GM18519 (cell line): ENCODE results near the gene BNC2.

Experiments
- ATAC-seq: cut with Tn5 transposase; IDR thresholded peaks from one replicate; pipeline ENCODE4 v1.9.1; 2021; ENCODE audit warnings: mild to moderate bottlenecking, moderate library complexity; ENCODE audit not compliant: unreplicated experiment, low FRiP score

BNC2 gene

DNA sequence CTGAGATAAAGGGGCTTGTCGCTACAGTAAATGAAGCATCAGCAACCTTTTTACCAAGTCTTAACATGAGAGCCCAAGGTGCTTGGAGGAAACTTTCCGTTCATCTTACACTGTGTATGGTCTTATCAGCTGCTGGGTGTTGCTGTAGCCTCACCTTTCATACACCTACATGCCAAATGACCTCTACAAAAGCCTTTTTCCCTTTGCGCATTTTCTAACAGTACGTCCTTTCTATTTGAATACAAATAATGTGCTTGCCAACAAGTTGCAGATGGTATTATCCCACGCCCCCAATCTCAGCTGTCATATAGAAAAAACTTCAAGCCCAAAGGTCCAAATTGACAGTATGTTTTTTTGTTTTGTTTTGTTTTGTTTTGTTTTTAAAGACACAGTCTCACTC lies 96.9 kb downstream of the BNC2 start:
- no peak for ATAC-seq

GRCh38 chr9:16773116-16773515 lies 97.4 kb downstream of the BNC2 start:
- no peak for ATAC-seq

DNA sequence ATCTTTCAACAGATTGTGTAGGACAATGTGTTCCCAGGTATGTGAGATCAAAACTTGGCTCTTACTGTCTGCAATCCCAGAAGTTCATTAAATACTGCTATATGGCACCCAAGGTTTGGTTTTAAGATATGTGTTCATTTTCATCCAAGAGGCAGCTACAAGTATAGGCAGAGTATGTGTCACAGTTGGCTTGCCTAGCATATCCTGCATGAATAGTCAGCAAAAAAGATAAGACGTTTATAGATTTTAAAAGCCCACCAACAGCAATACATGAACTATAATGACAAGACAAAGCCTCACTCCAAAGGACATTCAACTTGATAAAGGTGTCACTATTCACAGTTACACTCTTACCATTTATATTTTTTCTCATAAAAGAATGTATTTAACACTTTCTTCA lies 99.1 kb downstream of the BNC2 start:
- no peak for ATAC-seq

GRCh38 chr9:16769291-16769690 lies 101.2 kb downstream of the BNC2 start:
- no peak for ATAC-seq

- no peak for ATAC-seq
Measured at GRCh38 chr9:16768816-16769215, 101.7 kb downstream of the BNC2 start.

DNA sequence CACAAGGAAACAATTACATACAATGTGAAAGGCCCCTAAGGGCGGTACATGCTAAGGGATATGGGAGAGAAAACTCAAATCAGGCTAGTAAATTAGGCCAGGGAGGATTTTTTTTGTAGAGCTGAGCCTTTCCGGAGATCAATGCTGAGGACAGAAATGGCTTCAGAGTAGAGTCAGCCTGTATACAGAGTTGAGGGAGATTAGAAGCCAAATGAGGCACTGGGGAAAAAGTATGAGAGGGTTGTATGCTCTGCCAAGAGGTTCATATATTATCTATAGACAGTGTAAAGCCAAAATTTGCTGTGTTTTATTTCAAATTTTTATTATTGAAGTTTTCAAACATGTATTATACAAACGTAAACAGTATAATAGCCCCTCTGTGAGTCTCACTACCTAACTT lies 103.1 kb downstream of the BNC2 start:
- ATAC-seq, result no peak

GRCh38 chr9:16763946-16764345 lies 106.5 kb downstream of the BNC2 start:
- no peak for ATAC-seq

DNA sequence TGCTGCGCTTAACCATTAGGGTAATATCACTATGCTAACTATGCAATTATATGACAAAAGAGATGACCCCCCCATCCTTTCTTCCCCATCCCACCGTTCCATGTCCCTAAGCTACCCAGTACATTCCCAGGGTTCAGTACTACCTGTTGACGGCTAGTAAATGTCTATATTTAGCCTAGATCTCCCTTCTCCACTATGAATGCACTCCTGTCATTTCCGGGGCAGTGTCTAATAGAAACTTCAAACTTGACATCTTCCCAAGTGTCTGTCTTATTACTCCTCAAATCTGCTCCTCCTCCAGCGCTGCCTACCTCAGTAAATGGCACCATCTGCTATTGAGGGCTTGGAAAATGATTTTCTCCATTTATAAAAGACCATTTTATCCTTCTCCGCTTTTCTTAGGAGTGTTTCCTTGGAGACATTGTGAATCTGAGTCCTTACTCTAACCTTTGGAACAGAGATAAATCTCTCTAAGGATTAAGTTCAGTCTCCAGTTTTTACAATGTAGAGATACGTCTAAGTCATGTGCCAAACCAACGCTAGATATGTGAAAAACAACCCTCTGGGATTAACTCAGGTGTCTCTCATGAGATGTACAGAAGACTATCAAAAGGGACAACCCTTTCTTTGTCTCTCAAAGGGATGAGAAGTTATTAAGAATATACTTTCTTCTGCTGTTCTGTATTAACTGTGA lies 114.9 kb downstream of the BNC2 start:
- no peak for ATAC-seq

DNA sequence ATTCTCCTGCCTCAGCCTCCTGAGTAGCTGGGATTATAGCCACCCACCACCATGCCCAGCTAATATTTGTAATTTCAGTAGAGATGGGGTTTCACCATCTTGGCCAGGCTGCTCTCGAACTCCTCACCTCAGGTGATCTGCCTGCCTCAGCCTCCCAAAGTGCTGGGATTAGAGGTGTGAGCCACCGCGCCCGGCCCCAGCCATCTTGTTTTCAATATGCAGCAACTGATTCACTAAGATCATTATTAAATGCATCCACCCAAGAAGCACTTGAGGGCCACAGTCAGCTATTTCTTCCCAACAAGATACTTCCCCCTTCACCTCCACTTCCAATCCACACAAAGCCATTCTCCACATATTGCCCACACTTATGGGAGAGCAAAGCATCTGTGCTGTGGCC lies 115.8 kb downstream of the BNC2 start:
- ATAC-seq, result no peak

GRCh38 chr9:16753256-16753655 lies 117.2 kb downstream of the BNC2 start:
- ATAC-seq, result no peak

- ATAC-seq, result no peak
Measured at GRCh38 chr9:16752601-16753000, 117.9 kb downstream of the BNC2 start.

DNA sequence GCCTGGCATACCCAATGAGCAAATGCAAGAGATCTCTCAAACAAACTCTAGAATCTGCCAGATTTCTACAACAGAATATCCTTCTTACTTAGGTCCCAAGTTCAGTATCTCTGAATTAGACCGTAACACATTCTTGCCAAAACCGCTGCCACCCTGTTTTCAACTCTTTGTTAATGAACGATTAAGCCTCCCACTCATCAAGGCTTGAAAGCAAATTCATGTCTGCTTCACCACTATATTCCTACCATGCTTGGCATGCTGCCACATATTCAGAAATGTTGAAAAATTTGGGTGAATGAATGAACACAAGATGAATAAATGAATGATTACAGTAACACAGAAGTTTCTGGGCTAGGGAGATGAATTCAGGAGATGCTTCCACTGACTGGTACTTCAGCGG lies 119.9 kb downstream of the BNC2 start:
- ATAC-seq, result no peak

GRCh38 chr9:16745359-16745758 lies 125.1 kb downstream of the BNC2 start:
- ATAC-seq, result no peak

DNA sequence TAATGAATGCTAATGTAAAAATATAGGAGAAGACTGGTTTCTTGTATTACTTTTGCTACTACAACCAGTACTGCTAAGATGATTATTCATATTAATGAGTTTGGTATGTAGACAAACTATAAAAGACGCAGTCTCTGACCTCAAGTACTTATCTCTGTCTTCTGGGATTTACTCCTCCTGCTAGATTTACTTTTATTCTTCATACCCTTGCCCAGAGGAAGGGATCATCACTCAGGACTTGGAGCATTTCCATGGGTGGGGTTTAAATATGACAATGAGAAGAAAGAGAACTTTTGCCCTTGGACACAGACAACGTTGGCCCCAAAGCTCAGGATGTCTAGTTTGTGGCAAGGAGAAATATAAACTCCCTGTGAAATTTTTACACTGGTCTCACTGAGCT lies 126.1 kb downstream of the BNC2 start:
- ATAC-seq, result no peak

DNA sequence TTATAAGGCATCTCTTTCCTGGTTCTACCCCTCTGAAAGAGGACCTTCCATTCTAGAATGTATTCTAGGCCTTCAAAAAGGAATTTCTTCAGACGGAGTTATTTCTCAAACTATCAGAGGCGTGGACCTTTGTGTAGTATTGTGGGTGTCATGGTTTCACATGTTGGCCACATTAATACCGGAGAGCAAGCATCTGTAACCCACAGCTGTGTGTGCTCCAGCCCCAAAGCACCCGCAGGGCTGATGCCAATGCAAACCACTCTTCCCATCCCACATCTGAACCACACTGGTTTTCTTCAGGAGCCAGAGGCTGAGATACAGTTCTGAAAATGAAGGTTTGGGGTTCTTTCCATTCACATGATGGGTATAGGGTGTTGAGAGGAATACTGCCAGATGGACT lies 127.1 kb downstream of the BNC2 start:
- ATAC-seq, result no peak

GRCh38 chr9:16735001-16735400 lies 135.5 kb downstream of the BNC2 start:
- no peak for ATAC-seq

GRCh38 chr9:16732546-16732945 lies 137.9 kb downstream of the BNC2 start:
- ATAC-seq, result no peak

GRCh38 chr9:16730162-16730561 lies 140.3 kb downstream of the BNC2 start:
- ATAC-seq, result no peak

- no peak for ATAC-seq
Measured at GRCh38 chr9:16729651-16730050, 140.8 kb downstream of the BNC2 start.

- no peak for ATAC-seq
Measured at GRCh38 chr9:16728137-16728508, 142.3 kb downstream of the BNC2 start.

DNA sequence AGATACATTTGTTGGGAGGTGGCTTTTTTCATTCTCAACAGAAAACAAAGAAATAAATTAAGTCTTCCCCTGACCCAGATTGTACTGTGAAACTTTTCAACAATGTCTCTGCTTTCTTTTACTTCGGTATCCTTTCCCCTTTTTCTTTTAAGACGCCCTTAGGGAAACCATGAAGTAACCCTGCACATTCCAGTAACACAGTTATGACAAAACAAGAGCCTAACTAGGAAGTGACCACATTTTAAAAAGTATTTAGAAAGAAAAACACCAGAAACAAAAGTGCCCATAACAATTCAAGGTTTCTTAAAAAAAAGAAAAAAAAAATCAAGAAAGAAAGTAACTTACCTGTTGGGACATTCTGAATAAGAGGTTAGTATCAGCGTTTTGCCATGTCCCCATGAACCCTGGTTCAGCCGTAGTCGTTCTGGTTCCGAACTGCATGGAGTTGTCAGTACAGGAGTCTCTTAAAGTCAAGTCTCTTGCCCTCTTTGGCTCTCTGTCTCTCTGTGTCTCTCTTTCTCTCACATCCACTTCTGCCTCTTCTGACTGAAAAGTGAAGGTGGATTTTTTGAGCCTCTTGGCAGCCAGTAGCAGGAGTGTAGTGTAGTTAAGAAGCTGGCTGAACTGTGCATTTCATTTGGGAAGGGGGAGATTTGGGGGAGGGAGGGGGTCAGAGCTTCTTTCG lies 142.9 kb downstream of the BNC2 start:
- ATAC-seq, result no peak

- ATAC-seq, result no peak
Measured at GRCh38 chr9:16726718-16727451, 143.6 kb downstream of the BNC2 start.
